Measurements from ENCODE around the gene AKR1E2.

AKR1E2 gene

GRCh38 chr10:4784667-4785333 is 41.2 kb upstream of the AKR1E2 start:
- no peak for DNase-seq (ENCODE audit: low read depth)
- no peak for TF ChIP-seq CTCF (conservative IDR thresholded peaks at IDR 0.05; ENCODE audit: low read depth, low read length)
- no peak overlapping the region for H3K4me3 ChIP-seq (ENCODE audit: low read depth, low read length)

GRCh38 chr10:4786043-4786839 is 39.8 kb upstream of the AKR1E2 start:
- no peak for TF ChIP-seq CTCF (conservative IDR thresholded peaks at IDR 0.05; ENCODE audit: low read depth, low read length)
- DNase-seq (ENCODE audit: low read depth), result no peak
- no peak overlapping the region for H3K4me3 ChIP-seq (ENCODE audit: low read depth, low read length)

- H3K4me3 ChIP-seq (ENCODE audit: low read depth, low read length), result no peak overlapping the region
- DNase-seq (ENCODE audit: low read depth), result no peak
Observed at GRCh38 chr10:4790045-4790444, 36.0 kb upstream of the AKR1E2 start.

GRCh38 chr10:4790922-4791321 is 35.1 kb upstream of the AKR1E2 start:
- no peak overlapping the region for H3K4me3 ChIP-seq (ENCODE audit: low read depth, low read length)
- no peak for DNase-seq (ENCODE audit: low read depth)
- TF ChIP-seq CTCF (conservative IDR thresholded peaks at IDR 0.05; ENCODE audit: low read depth, low read length), result no peak

More at GRCh38 chr10:4790045-4790444, 36.0 kb upstream of the AKR1E2 start:
- no peak for TF ChIP-seq CTCF (conservative IDR thresholded peaks at IDR 0.05; ENCODE audit: low read depth, low read length)

- no peak for TF ChIP-seq CTCF (conservative IDR thresholded peaks at IDR 0.05; ENCODE audit: low read depth, low read length)
- no peak for DNase-seq (ENCODE audit: low read depth)
- no peak overlapping the region for H3K4me3 ChIP-seq (ENCODE audit: low read depth, low read length)
Observed at GRCh38 chr10:4792381-4792780, 33.6 kb upstream of the AKR1E2 start.

GRCh38 chr10:4801405-4801804 is 24.6 kb upstream of the AKR1E2 start:
- DNase-seq (ENCODE audit: low read depth), result no peak
- no peak for TF ChIP-seq CTCF (conservative IDR thresholded peaks at IDR 0.05; ENCODE audit: low read depth, low read length)

More at GRCh38 chr10:4801405-4801804, 24.6 kb upstream of the AKR1E2 start:
- H3K4me3 ChIP-seq (ENCODE audit: low read depth, low read length), result no peak overlapping the region

All from choroid plexus epithelial cell (primary cell).